Measurements from ENCODE around the gene SYT12.
"Not testable (repeated sequence)": the region's sequence is repeated elsewhere in the genome, so short reads cannot be mapped to it uniquely, and the experiment has no call there.

SYT12 gene

GRCh38 chr11:66986178-66986545 lies 36.8 kb upstream of the SYT12 start:
- Histone ChIP-seq H3K9me3 (replicated peaks; ENCODE audit: insufficient read depth, low read length) (no peaks in the 10 kb centered on the region), H3F3A (ENCODE audit: insufficient read depth, low read length) (no peaks in the 10 kb centered on the region), H2AFZ (ENCODE audit: low read length) (no peak overlapping the region), H3K4me1 (ENCODE audit: low read length) (no peaks in the 10 kb centered on the region), H3K4me3 (ENCODE audit: low read length) (no peak overlapping the region), H3K27ac (ENCODE audit: low read length) (no peak overlapping the region), H3K9ac (ENCODE audit: low read length) (no peak overlapping the region), H3K4me2 (ENCODE audit: low read depth, low read length) (no peak overlapping the region), H3K27me3 (replicated peaks; ENCODE audit: insufficient read depth, low read length) (peaks cover 28% of the 10 kb centered on the region), H3K9me2 (replicated peaks; ENCODE audit: insufficient read depth, low read length) (no peaks in the 10 kb centered on the region), H4K20me1 (ENCODE audit: insufficient read depth, low read length) (no peaks in the 10 kb centered on the region), H3K36me3 (replicated peaks; ENCODE audit: insufficient read depth, low read length) (no peaks in the 10 kb centered on the region), H3K79me2 (ENCODE audit: low read length) (no peaks in the 10 kb centered on the region)
- no peak for DNase-seq
- no peak for TF ChIP-seq EZH2 (optimal IDR thresholded peaks at IDR 0.05; ENCODE audit: low read depth, low read length)
- no peak for TF ChIP-seq EZH2phosphoT487 (IDR thresholded peaks at IDR 0.05; ENCODE audit: low read length)
- no peak for TF ChIP-seq CTCF (IDR thresholded peaks at IDR 0.05; ENCODE audit: low read length)

DNA sequence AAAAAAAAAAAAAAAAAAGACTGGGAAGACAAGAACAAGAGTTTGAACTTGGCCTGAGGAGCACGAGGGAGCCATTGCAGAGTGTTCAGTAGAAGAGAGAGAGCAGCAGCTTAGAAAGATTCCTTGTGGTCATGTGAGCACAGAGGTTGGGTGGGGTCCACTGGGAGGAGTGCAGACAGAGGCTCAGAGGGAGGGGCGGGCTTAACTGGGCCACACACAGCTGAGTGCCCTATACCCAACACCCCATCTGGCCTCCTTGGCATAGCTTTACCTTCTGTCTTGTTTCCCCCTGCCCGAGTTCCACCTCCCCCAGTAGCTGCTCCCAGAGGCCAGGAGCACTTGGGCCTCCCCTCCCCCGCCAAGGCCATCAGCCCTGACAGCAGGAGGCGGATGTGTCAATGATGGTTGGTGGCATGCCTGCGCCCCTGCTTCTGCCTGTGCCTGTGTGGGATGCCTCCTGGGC lies 35.7 kb upstream of the SYT12 start:
- no peaks in the 10 kb centered on the region for H3K4me1 ChIP-seq (ENCODE audit: low read length)
- no peak overlapping the region for H3K4me2 ChIP-seq (ENCODE audit: low read depth, low read length)
- H2AFZ ChIP-seq (ENCODE audit: low read length): no peak overlapping the region
- no peak for DNase-seq
- no peaks in the 10 kb centered on the region for H3K9me3 ChIP-seq (replicated peaks; ENCODE audit: insufficient read depth, low read length)
- no peaks in the 10 kb centered on the region for H4K20me1 ChIP-seq (ENCODE audit: insufficient read depth, low read length)
- no peaks in the 10 kb centered on the region for H3K9me2 ChIP-seq (replicated peaks; ENCODE audit: insufficient read depth, low read length)
- H3K27ac ChIP-seq (ENCODE audit: low read length): no peak overlapping the region
- no peak overlapping the region for H3K4me3 ChIP-seq (ENCODE audit: low read length)
- no peak overlapping the region for H3K9ac ChIP-seq (ENCODE audit: low read length)
- H3K79me2 ChIP-seq (ENCODE audit: low read length): no peaks in the 10 kb centered on the region
- H3K36me3 ChIP-seq (replicated peaks; ENCODE audit: insufficient read depth, low read length): no peaks in the 10 kb centered on the region
- TF ChIP-seq CTCF (IDR thresholded peaks at IDR 0.05; ENCODE audit: low read length) (no peak), EZH2phosphoT487 (IDR thresholded peaks at IDR 0.05; ENCODE audit: low read length) (no peak), EZH2 (optimal IDR thresholded peaks at IDR 0.05; ENCODE audit: low read depth, low read length) (no peak)
- no peaks in the 10 kb centered on the region for H3F3A ChIP-seq (ENCODE audit: insufficient read depth, low read length)
- H3K27me3 ChIP-seq (replicated peaks; ENCODE audit: insufficient read depth, low read length): peaks cover 35% of the 10 kb centered on the region

GRCh38 chr11:66987924-66988637 lies 34.9 kb upstream of the SYT12 start:
- H4K20me1 ChIP-seq (ENCODE audit: insufficient read depth, low read length): no peaks in the 10 kb centered on the region
- H3K27me3 ChIP-seq (replicated peaks; ENCODE audit: insufficient read depth, low read length): peaks cover 42% of the 10 kb centered on the region
- H3K36me3 ChIP-seq (replicated peaks; ENCODE audit: insufficient read depth, low read length): no peaks in the 10 kb centered on the region
- H3K4me1 ChIP-seq (ENCODE audit: low read length): no peaks in the 10 kb centered on the region
- H3K9ac ChIP-seq (ENCODE audit: low read length): no peak overlapping the region
- H3K9me3 ChIP-seq (replicated peaks; ENCODE audit: insufficient read depth, low read length): no peaks in the 10 kb centered on the region
- no peaks in the 10 kb centered on the region for H3F3A ChIP-seq (ENCODE audit: insufficient read depth, low read length)
- no peak overlapping the region for H3K4me3 ChIP-seq (ENCODE audit: low read length)
- TF ChIP-seq EZH2 (optimal IDR thresholded peaks at IDR 0.05; ENCODE audit: low read depth, low read length): no peak
- no peak for TF ChIP-seq EZH2phosphoT487 (IDR thresholded peaks at IDR 0.05; ENCODE audit: low read length)
- no peak for TF ChIP-seq CTCF (IDR thresholded peaks at IDR 0.05; ENCODE audit: low read length)
- H2AFZ ChIP-seq (ENCODE audit: low read length): no peak overlapping the region
- H3K9me2 ChIP-seq (replicated peaks; ENCODE audit: insufficient read depth, low read length): no peaks in the 10 kb centered on the region
- no peak overlapping the region for H3K27ac ChIP-seq (ENCODE audit: low read length)
- DNase-seq: no peak
- no peak overlapping the region for H3K4me2 ChIP-seq (ENCODE audit: low read depth, low read length)
- no peaks in the 10 kb centered on the region for H3K79me2 ChIP-seq (ENCODE audit: low read length)

- H3K27ac ChIP-seq (ENCODE audit: low read length); H3K9ac ChIP-seq (ENCODE audit: low read length); H3F3A ChIP-seq (ENCODE audit: insufficient read depth, low read length); H3K9me3 ChIP-seq (replicated peaks; ENCODE audit: insufficient read depth, low read length); H3K4me1 ChIP-seq (ENCODE audit: low read length); H3K4me3 ChIP-seq (ENCODE audit: low read length); H3K36me3 ChIP-seq (replicated peaks; ENCODE audit: insufficient read depth, low read length); H2AFZ ChIP-seq (ENCODE audit: low read length); H3K9me2 ChIP-seq (replicated peaks; ENCODE audit: insufficient read depth, low read length); H3K79me2 ChIP-seq (ENCODE audit: low read length); DNase-seq; H3K4me2 ChIP-seq (ENCODE audit: low read depth, low read length); H4K20me1 ChIP-seq (ENCODE audit: insufficient read depth, low read length): not testable (repeated sequence)
- H3K27me3 ChIP-seq (replicated peaks; ENCODE audit: insufficient read depth, low read length): peaks cover 49% of the 10 kb centered on the region
Observed at GRCh38 chr11:66988741-66989140, 34.2 kb upstream of the SYT12 start.

- H3K4me3 ChIP-seq (ENCODE audit: low read length); H3K79me2 ChIP-seq (ENCODE audit: low read length); DNase-seq; H3K9me3 ChIP-seq (replicated peaks; ENCODE audit: insufficient read depth, low read length); H3K9ac ChIP-seq (ENCODE audit: low read length); H3K36me3 ChIP-seq (replicated peaks; ENCODE audit: insufficient read depth, low read length); H3F3A ChIP-seq (ENCODE audit: insufficient read depth, low read length); H3K27ac ChIP-seq (ENCODE audit: low read length); H2AFZ ChIP-seq (ENCODE audit: low read length); H3K4me2 ChIP-seq (ENCODE audit: low read depth, low read length); H4K20me1 ChIP-seq (ENCODE audit: insufficient read depth, low read length); H3K4me1 ChIP-seq (ENCODE audit: low read length); H3K9me2 ChIP-seq (replicated peaks; ENCODE audit: insufficient read depth, low read length): not testable (repeated sequence)
- H3K27me3 ChIP-seq (replicated peaks; ENCODE audit: insufficient read depth, low read length): peaks cover 55% of the 10 kb centered on the region
Observed at GRCh38 chr11:66989360-66989759, 33.6 kb upstream of the SYT12 start.
